Left lung (tissue), 10 donors: ENCODE data around the gene CKAP5. TPM values are rescaled to one million over a fixed set of nuclear protein-coding genes. Genes with fewer than 3 reads are reported as not detected.

Experiments
- ATAC-seq: fragments of 200-7000 bp; cut with Tn5 transposase; one replicate; pipeline ENCODE4 v1.9.1; 2020; ENCODE audit warnings: moderate library complexity
- DNase-seq, 4 donors: peaks; one replicate each; pipeline ENCODE4 v3.0.0-alpha.2; 2013 to 2020
- H3K27ac ChIP-seq, 2 donors: fragments of 200-600 bp; sonication (generic) in 1 of 2; one replicate each; pipeline versions ENCODE4 v1.5.0 to v1.8.0; 2020 to 2021
- H3K27me3 ChIP-seq, 2 donors: fragments of 200-600 bp; sonication (generic) in 1 of 2; one replicate each; pipeline versions ENCODE4 v1.5.0 to v1.8.0; 2020 to 2021
- H3K36me3 ChIP-seq, 2 donors: fragments of 200-600 bp; sonication (generic) in 1 of 2; one replicate each; pipeline versions ENCODE4 v1.5.0 to v1.8.0; 2020 to 2021
- H3K4me1 ChIP-seq, 2 donors: fragments of 200-600 bp; one replicate each; pipeline ENCODE4 v1.8.0; 2021
- H3K4me3 ChIP-seq, 2 donors: fragments of 200-600 bp; sonication (generic) in 1 of 2; one replicate each; pipeline versions ENCODE4 v1.5.0 to v1.8.0; 2020 to 2021; ENCODE audit warnings: mild to moderate bottlenecking in 1 of 2
- H3K9me3 ChIP-seq, 2 donors: fragments of 200-600 bp; sonication (generic) in 1 of 2; one replicate each; pipeline versions ENCODE4 v1.5.0 to v1.8.0; 2020 to 2021
- CTCF ChIP-seq, 2 donors: fragments of 200-600 bp; sonication (generic) in 1 of 2; IDR thresholded peaks; one replicate each; pipeline versions ENCODE4 v1.5.0 to v1.8.0; 2021; ENCODE audit warnings: antibody characterized with exemption in 2 of 2
- intact Hi-C, 2 donors: fragments of 100-400 bp; cut with DNase I; formaldehyde crosslinking; loops; one replicate each; pipeline versions ENCODE4 v1.11.2 to v1.14.2; 2022
- polyA plus RNA-seq, 6 donors: library from polyadenylated mRNA; unstranded; fragments of 120-200 nt; gene quantifications; one replicate each; pipeline ENCODE4 v1.2.1, GENCODE V29; 2013; ENCODE audit not compliant: insufficient read length in 6 of 6
- total RNA-seq, 2 donors: library from RNA; stranded (reverse); fragmentation: NEBNext Ultra II Directional; extraction: Animal tissue kit (Norgen Biotek cat#: 25700); gene quantifications; one replicate each; pipeline ENCODE4 v1.2.1, GENCODE V29; 2021
- donor health status: DM: no; HTN: yes; CAD: no.
- donor health status: DM: no; HTN: no; CAD: no.

The CKAP5 gene
- total and polyA plus RNA-seq, 8 donors: 58.8 to 130 (median 87.4) TPM

DNA sequence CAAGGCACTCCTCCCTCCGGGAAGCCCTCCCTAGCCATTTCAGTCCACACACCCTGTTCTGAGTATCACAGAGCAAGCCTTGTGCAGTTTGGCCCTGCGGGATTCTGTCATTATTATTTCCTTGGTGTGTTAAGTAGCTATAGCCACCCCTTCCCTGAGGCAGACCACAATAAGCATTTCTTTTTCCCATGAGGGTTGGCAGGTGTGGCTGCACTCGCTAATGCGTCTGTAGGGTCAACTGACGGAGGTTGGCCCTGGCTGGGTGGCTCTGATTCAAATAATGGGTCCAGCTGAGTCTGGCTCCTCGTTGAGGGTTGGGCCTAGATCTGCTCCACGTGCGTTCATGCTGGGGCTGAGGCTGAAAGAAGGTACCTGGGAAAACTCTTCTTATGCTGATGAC is 122.0 kb downstream of the CKAP5 start:
- Histone ChIP-seq H3K27ac (no peak overlapping the region), H3K27me3 (no peaks in the 10 kb centered on the region), H3K4me3 (no peak overlapping the region), H3K36me3 (no peaks in the 10 kb centered on the region), H3K9me3 (no peaks in the 10 kb centered on the region), H3K4me1 (no peaks in the 10 kb centered on the region)
- ATAC-seq: no peak
- intact Hi-C loops: no loop called here
- DNase-seq: no peak
- TF ChIP-seq CTCF (IDR thresholded peaks at IDR 0.05): no peak

GRCh38 chr11:46723359-46723680 is 122.8 kb downstream of the CKAP5 start:
- no peak for DNase-seq
- no peak for TF ChIP-seq CTCF (IDR thresholded peaks at IDR 0.05)
- Histone ChIP-seq H3K27ac (no peak overlapping the region), H3K4me1 (no peaks in the 10 kb centered on the region), H3K27me3 (no peaks in the 10 kb centered on the region), H3K9me3 (no peaks in the 10 kb centered on the region), H3K4me3 (no peak overlapping the region), H3K36me3 (no peaks in the 10 kb centered on the region)
- intact Hi-C loops: no loop called here
- no peak for ATAC-seq

DNA sequence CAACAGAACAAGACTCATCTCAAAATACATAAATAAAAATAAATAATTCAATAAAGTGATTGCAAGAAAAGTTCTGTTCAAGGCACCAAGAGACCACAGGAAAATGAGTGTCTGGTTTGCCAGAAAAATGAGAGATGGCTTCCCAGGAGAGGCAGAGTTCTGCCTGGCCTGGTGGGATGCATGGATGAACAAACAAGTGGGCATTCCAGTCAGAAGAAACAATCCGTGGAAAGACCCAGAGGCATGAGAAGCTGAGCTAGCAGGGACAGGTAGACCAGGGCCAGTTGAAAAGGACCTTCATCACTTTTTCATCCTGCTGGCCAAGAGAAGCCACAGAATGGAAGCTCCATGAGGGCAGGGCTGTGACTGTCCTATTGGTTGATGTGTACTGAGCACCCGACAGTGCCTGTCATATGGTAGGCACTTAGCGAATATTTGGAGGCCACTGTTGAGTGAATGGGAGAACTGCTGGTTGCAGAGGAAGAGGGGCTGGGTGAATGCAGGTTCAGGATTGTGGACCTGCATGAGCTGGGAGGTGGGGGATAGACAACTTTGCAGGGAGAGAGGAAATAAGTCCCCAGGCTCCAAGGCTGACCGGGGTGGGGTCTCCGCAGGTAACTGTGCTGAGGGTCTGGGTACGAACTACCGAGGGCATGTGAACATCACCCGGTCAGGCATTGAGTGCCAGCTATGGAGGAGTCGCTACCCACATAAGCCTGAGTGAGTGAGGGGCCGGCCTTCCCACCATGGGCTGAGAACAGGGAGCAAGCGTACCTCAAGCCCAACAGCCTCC is 123.3 kb downstream of the CKAP5 start:
- Histone ChIP-seq H3K4me3 (no peak overlapping the region), H3K36me3 (no peaks in the 10 kb centered on the region), H3K4me1 (no peaks in the 10 kb centered on the region), H3K27me3 (no peaks in the 10 kb centered on the region), H3K9me3 (no peaks in the 10 kb centered on the region), H3K27ac (no peak overlapping the region)
- intact Hi-C loops: no loop called here
- ATAC-seq: no peak
- no peak for DNase-seq
- TF ChIP-seq CTCF (IDR thresholded peaks at IDR 0.05): no peak

DNA sequence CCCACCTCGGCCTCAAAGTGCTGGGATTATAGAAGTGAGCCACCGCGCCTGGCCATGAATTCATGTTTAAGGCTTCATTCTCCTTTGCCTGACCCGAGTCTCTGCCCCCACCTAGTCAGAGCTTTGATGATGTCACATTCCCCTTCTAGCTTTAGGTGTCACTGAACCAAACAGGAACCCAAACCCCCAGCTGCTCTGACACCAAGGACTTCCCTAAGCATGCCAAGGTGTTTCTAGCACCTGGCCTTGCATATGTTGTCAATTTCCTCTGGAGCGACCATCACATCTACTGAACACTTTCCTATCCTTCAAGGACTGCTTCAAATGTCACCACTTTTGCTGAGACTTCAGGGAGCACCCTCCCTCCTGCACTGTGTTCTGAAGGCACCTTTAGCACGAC is 124.8 kb downstream of the CKAP5 start:
- no peaks in the 10 kb centered on the region for H3K9me3 ChIP-seq
- DNase-seq: no peak
- ATAC-seq: no peak
- H3K4me1 ChIP-seq: no peaks in the 10 kb centered on the region
- H3K27me3 ChIP-seq: no peaks in the 10 kb centered on the region
- intact Hi-C loops: no loop called here
- H3K4me3 ChIP-seq: no peak overlapping the region
- TF ChIP-seq CTCF (IDR thresholded peaks at IDR 0.05): no peak
- H3K27ac ChIP-seq: no peak overlapping the region
- H3K36me3 ChIP-seq: no peaks in the 10 kb centered on the region

GRCh38 chr11:46719543-46720218 is 126.4 kb downstream of the CKAP5 start:
- H3K9me3 ChIP-seq: no peaks in the 10 kb centered on the region
- no peak for TF ChIP-seq CTCF (IDR thresholded peaks at IDR 0.05)
- no peak overlapping the region for H3K27ac ChIP-seq
- H3K4me3 ChIP-seq: no peak overlapping the region
- H3K4me1 ChIP-seq: no peaks in the 10 kb centered on the region
- ATAC-seq: no peak
- intact Hi-C loops: no loop called here
- H3K36me3 ChIP-seq: no peaks in the 10 kb centered on the region
- peak in 1 of 4 donors; percentile 69 for DNase-seq
- no peaks in the 10 kb centered on the region for H3K27me3 ChIP-seq
